MCF 10A (cell line): ENCODE results near the gene CIB4. TPM values are rescaled to one million over a fixed set of nuclear protein-coding genes. Genes with fewer than 3 reads are reported as not detected.

ENCODE experiments used
- BruUV-seq: library from RNA; stranded (reverse); fragments of 400-500 nt; replicated peaks from 2 replicates; lab custom pipeline; 2021; lab: Mats Ljungman, UMichigan
- CTCF ChIA-PET: fragments of 300-600 bp; sonication (Branson Sonifier 250); formaldehyde crosslinking; extraction: SDS; loops from one replicate; lab custom pipeline; 2021; ENCODE audit warnings: antibody characterized with exemption, inconsistent platforms; lab: Yijun Ruan, JAX
- POLR2A ChIA-PET: fragments of 300-600, 350-650 bp; sonication (Branson Sonifier 250); formaldehyde crosslinking; extraction: SDS; loops from one replicate; lab custom pipeline; 2020; ENCODE audit warnings: antibody characterized with exemption, inconsistent platforms; lab: Yijun Ruan, JAX
- DNase-seq: peaks from one replicate; pipeline ENCODE4 v3.0.0-alpha.2; 2018; ENCODE audit not compliant: unreplicated experiment
- H3K27ac Mint-ChIP-seq: one replicate; pipeline ENCODE4 v1.8.0; 2022; ENCODE audit warnings: mild to moderate bottlenecking, low read depth, mixed read lengths; ENCODE audit not compliant: unreplicated experiment
- H3K27me3 Mint-ChIP-seq: one replicate; pipeline ENCODE4 v1.8.0; 2022; ENCODE audit warnings: mixed read lengths; ENCODE audit not compliant: insufficient read depth, unreplicated experiment
- H3K36me3 Mint-ChIP-seq: one replicate; pipeline ENCODE4 v1.8.0; 2022; ENCODE audit warnings: mild to moderate bottlenecking, moderate library complexity, mixed read lengths; ENCODE audit not compliant: insufficient read depth, unreplicated experiment
- H3K4me1 Mint-ChIP-seq: one replicate; pipeline ENCODE4 v1.8.0; 2022; ENCODE audit warnings: mixed read lengths; ENCODE audit not compliant: insufficient read depth, unreplicated experiment
- H3K4me3 Mint-ChIP-seq: one replicate; pipeline ENCODE4 v1.8.0; 2022; ENCODE audit warnings: mild to moderate bottlenecking, moderate library complexity, mixed read lengths; ENCODE audit not compliant: unreplicated experiment
- H3K9me3 Mint-ChIP-seq: one replicate; pipeline ENCODE4 v1.8.0; 2022; ENCODE audit warnings: mixed read lengths; ENCODE audit not compliant: unreplicated experiment
- intact Hi-C: fragments of 100-400 bp; cut with micrococcal nuclease; formaldehyde crosslinking; loops from 2 replicates; pipeline ENCODE4 v1.14.1; 2022
- total RNA-seq: library from RNA; stranded (reverse); gene quantifications from 2 replicates; pipeline ENCODE4 v1.2.3, GENCODE V29; 2022
- TF ChIP-seq, protein P1 (sequence below): fragments of 200-600 bp; IDR thresholded peaks from one replicate; pipeline ENCODE4 v1.8.0; 2022; ENCODE audit warnings: antibody characterized with exemption, mild to moderate bottlenecking; ENCODE audit not compliant: unreplicated experiment

CIB4 gene
- total RNA-seq, 1 experiment from 2014 or later: not detected

DNA sequence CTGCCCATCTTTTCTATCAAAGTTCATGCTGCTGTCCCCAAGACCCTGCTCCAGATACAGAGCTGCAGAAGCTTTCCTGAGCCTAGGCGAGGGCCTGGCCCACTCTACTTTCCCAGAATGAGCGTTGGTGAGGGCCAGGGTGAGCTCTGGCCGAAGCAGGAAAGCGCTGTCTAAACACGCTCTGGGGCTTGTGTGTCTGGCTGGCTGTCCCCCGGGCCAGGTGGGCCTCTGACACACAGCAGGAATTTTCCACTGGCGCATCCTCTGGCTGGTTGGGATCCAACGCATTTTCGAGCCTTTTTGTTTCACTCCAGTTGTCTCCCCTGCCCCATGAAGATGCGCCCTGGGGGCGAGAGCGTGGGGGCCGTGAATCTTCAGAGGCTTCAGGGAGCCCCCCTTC lies 33.6 kb upstream of the CIB4 start:
- TF ChIP-seq, protein P1, sequence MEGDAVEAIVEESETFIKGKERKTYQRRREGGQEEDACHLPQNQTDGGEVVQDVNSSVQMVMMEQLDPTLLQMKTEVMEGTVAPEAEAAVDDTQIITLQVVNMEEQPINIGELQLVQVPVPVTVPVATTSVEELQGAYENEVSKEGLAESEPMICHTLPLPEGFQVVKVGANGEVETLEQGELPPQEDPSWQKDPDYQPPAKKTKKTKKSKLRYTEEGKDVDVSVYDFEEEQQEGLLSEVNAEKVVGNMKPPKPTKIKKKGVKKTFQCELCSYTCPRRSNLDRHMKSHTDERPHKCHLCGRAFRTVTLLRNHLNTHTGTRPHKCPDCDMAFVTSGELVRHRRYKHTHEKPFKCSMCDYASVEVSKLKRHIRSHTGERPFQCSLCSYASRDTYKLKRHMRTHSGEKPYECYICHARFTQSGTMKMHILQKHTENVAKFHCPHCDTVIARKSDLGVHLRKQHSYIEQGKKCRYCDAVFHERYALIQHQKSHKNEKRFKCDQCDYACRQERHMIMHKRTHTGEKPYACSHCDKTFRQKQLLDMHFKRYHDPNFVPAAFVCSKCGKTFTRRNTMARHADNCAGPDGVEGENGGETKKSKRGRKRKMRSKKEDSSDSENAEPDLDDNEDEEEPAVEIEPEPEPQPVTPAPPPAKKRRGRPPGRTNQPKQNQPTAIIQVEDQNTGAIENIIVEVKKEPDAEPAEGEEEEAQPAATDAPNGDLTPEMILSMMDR: no peak
- CTCF ChIA-PET: no interaction called here
- Mint-ChIP-seq H3K27ac (no peak overlapping the region), H3K36me3 (no peaks in the 10 kb centered on the region), H3K9me3 (no peaks in the 10 kb centered on the region), H3K4me1 (peaks cover 5% of the 10 kb centered on the region), H3K4me3 (no peak overlapping the region), H3K27me3 (peaks cover 52% of the 10 kb centered on the region)
- intact Hi-C loops: no loop called here
- no peak for DNase-seq
- BruUV-seq: no TSS peak
- POLR2A ChIA-PET: no interaction called here

DNA sequence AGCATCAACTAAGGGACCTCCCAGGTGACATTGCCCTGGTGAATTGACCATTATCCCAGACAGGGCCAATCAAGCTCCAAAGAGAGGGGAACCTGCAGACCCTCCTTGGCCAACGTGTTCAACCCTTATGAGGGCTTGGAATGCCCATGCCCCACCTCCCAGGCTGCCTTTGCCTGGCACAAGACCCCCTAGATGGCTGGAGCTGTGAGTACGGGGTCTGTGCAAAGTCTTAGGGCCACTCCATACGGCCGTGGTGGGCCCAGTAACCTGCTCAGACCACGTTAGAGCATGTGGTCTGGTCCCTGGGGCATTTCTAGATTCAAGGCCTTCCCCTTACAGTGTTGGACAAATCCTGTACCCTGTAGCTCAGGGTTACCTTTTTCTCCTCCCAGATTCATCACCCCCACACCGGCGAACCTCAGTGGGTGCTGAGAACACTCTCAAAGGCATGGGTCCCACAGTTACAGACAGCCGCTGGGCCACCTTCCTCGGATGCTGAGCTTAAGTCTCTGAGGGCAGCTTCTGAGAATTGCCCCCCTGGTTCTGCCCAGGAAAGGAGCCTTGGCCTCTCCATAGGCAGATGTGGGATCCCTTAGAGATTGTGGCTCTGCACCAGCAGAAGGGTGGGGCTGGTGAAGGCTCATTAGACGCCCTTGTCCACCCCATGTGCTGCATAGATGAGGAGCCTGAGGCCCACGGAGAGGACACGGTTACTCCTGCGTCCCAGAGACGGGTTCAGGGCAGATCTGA lies 33.0 kb upstream of the CIB4 start:
- Mint-ChIP-seq H3K27ac (no peak overlapping the region), H3K9me3 (no peaks in the 10 kb centered on the region), H3K36me3 (no peaks in the 10 kb centered on the region), H3K4me3 (no peak overlapping the region), H3K4me1 (peaks cover 5% of the 10 kb centered on the region), H3K27me3 (peaks cover 52% of the 10 kb centered on the region)
- no peak for DNase-seq
- intact Hi-C loops: no loop called here
- no TSS peak for BruUV-seq
- POLR2A ChIA-PET: no interaction called here
- CTCF ChIA-PET: interaction anchor here (0.7 to 1.6 kb wide), 3 partner anchors 15 to 171 kb away, joined by 3 to 4 read pairs (median 3); no protein-coding TSS in a partner anchor
- TF ChIP-seq, protein P1: no peak

DNA sequence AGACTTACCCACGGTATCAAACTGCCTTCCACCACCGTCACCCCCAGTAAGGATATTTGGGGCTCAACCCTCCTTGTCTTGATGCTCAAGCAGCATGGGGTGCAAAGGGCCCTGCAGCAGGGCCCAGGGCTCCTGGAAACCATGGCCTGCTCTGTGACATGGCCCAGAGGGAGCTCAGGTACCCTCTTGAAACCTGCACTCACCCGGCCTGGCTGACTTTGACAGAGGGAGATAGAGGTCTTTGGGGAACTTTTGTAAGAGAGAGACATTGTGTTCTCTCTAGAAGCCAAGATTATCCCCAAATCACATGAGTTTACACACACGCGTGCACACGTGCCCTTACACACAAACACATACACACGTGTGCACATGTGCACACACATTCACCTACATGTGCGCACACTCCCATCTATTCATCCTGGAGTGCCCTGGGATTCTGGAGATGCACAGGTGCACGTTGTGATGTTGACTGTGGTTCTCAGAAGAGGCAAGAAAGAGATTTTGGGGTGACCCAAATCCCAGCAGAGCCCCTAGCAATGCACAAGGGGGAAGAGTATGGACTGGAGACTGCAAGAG lies 31.7 kb upstream of the CIB4 start:
- no TSS peak for BruUV-seq
- TF ChIP-seq, protein P1: no peak
- intact Hi-C loops: no loop called here
- ChIA-PET CTCF (interaction anchor here (0.9 to 1.6 kb wide), 3 partner anchors 11 to 173 kb away, joined by 3 read pairs; no protein-coding TSS in a partner anchor), POLR2A (interaction anchor here (0.8 kb wide), 1 partner anchor 36 kb away, joined by 3 read pairs; no protein-coding TSS in a partner anchor)
- no peak overlapping the region for H3K4me3 Mint-ChIP-seq
- no peak for DNase-seq
- H3K27me3 Mint-ChIP-seq: peaks cover 50% of the 10 kb centered on the region
- peaks cover under 1% of the 10 kb centered on the region for H3K4me1 Mint-ChIP-seq
- no peaks in the 10 kb centered on the region for H3K9me3 Mint-ChIP-seq
- no peak overlapping the region for H3K27ac Mint-ChIP-seq
- no peaks in the 10 kb centered on the region for H3K36me3 Mint-ChIP-seq

DNA sequence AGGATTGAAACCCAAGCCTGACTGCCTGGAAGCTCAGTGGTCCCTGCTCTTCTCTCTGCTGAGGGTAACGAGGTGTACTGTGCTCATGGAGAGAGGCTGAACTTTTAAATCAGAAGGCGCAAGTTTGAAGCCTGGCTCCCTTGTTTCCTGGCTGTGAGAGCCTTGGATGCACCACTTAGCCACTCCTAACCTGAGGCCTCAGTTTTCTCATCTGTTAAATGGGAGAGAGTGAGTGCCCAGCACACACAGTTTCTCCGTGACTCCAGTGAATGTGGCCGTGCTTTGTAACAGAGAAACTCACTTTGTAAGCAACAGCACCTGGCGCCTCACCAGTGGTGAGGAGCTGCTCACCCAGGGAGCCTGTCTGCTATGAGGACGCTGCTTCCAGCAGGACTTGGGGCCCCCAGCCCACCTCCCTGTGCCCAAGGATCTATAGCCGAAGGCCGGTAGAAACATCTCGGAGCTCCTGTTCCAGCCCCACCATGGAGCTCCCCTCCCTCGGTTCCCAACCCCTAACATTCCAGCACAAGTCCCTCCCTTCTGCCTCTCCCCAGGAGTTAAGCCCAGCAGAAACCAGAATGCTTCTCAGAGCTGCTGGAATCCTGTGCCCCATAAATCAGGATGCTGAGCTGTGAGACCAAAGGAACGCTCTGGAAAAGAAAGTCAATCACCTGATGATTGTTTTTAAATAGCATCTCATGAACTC lies 31.1 kb upstream of the CIB4 start:
- CTCF ChIA-PET: interaction anchor here (0.6 to 1.0 kb wide), 2 partner anchors 12 to 67 kb away, joined by 3 read pairs; no protein-coding TSS in a partner anchor
- Mint-ChIP-seq H3K27ac (no peak overlapping the region), H3K4me1 (no peaks in the 10 kb centered on the region), H3K36me3 (no peaks in the 10 kb centered on the region), H3K27me3 (peaks cover 57% of the 10 kb centered on the region), H3K9me3 (no peaks in the 10 kb centered on the region), H3K4me3 (no peak overlapping the region)
- DNase-seq: no peak
- BruUV-seq: no TSS peak
- POLR2A ChIA-PET: interaction anchor here (0.8 kb wide), 1 partner anchor 35 kb away, joined by 3 read pairs; no protein-coding TSS in a partner anchor
- intact Hi-C loops: no loop called here
- TF ChIP-seq, protein P1: no peak
